Smooth muscle cell (in vitro differentiated cells): ENCODE results near the gene OTUD3. TPM values are rescaled to one million over a fixed set of nuclear protein-coding genes. Genes with fewer than 3 reads are reported as not detected.

Source experiments
- DNase-seq: peaks from one replicate; lab custom pipeline; 2025; ENCODE audit not compliant: unreplicated experiment; lab: John Stamatoyannopoulos, UW
- H2AFZ ChIP-seq: fragments of 200-600 bp; sonication (generic); 2 replicates; pipeline ENCODE4 v1.6.0; 2016; ENCODE audit warnings: antibody characterized with exemption, low read depth, mild to moderate bottlenecking
- H3F3A ChIP-seq: fragments of 200-600 bp; sonication (generic); 2 replicates; pipeline ENCODE4 v1.6.0; 2017; ENCODE audit warnings: antibody characterized with exemption, low read depth
- H3K27ac ChIP-seq: fragments of 200-600 bp; sonication (generic); 2 replicates; pipeline ENCODE4 v1.5.1; 2016; ENCODE audit warnings: low read depth, mild to moderate bottlenecking
- H3K27me3 ChIP-seq: fragments of 200-600 bp; sonication (generic); 2 replicates; pipeline ENCODE4 v1.6.1; 2016; ENCODE audit warnings: low read depth, mild to moderate bottlenecking
- H3K36me3 ChIP-seq: fragments of 200-600 bp; sonication (generic); 2 replicates; pipeline ENCODE4 v1.5.1; 2016; ENCODE audit warnings: low read depth
- H3K4me1 ChIP-seq: fragments of 200-600 bp; sonication (generic); 2 replicates; pipeline ENCODE4 v1.5.1; 2016; ENCODE audit warnings: low read depth
- H3K4me2 ChIP-seq: fragments of 200-600 bp; sonication (generic); 2 replicates; pipeline ENCODE4 v1.6.0; 2016; ENCODE audit warnings: mild to moderate bottlenecking
- H3K4me3 ChIP-seq: fragments of 200-600 bp; sonication (generic); 2 replicates; pipeline ENCODE4 v1.5.1; 2016; ENCODE audit warnings: mild to moderate bottlenecking
- H3K79me2 ChIP-seq: fragments of 200-600 bp; sonication (generic); 2 replicates; pipeline ENCODE4 v1.6.0; 2016; ENCODE audit warnings: low read depth, mild to moderate bottlenecking
- H3K9ac ChIP-seq: fragments of 200-600 bp; sonication (generic); 2 replicates; pipeline ENCODE4 v1.6.0; 2016; ENCODE audit warnings: low read depth
- H3K9me3 ChIP-seq: fragments of 200-600 bp; sonication (generic); replicated peaks from 2 replicates; pipeline ENCODE4 v1.5.1; 2016; ENCODE audit warnings: low read depth
- H4K20me1 ChIP-seq: fragments of 200-600 bp; sonication (generic); 2 replicates; pipeline ENCODE4 v1.6.0; 2016; ENCODE audit warnings: low read depth
- WGBS: methylation state at CpG from one replicate; pipeline ENCODE4 v1.1.7; 2016; ENCODE audit warnings: low lambda C conversion rate; 5-methylcytosine and 5-hydroxymethylcytosine counted together
- polyA plus RNA-seq: library from polyadenylated mRNA; unstranded; fragments of >200 nt; fragmentation: Nextera tagmentation; extraction: Ambion mirVana; gene quantifications from 2 replicates; pipeline ENCODE4 v1.2.1, GENCODE V29; 2016
- total RNA-seq: library from RNA; depleted of rRNA; stranded (reverse); fragments of >200 nt; gene quantifications from 2 replicates; pipeline ENCODE4 v1.2.3, GENCODE V29; 2014
- TF ChIP-seq, protein P1 (sequence below): fragments of 200-600 bp; sonication (generic); IDR thresholded peaks from 2 replicates; pipeline ENCODE4 v1.5.1; 2017; ENCODE audit warnings: borderline replicate concordance, mild to moderate bottlenecking, antibody characterized with exemption; ENCODE audit not compliant: insufficient read depth, poor library complexity, severe bottlenecking

OTUD3 gene
- total and polyA plus RNA-seq, 2 experiments from 2014 or later, result 2.6 to 9.9 TPM

DNA sequence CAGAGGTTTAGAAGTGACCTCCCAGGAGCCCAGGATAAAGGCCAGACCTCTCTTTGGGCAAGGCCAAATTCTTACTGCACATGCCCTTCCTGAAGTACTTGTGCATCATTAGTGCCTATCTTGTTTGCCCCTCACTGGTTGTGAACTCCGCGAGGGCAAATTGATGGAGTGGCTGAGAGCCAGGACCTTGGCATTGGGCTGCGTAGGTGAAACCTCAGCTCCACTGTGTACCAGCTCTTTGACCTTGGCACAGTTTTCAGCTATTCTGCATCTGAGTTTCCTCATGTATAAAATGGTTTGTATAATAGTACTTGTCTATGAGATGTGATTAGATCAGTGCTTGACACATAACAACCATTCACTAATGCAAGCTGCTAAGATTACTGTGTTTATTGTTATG is 11.5 kb downstream of the OTUD3 start:
- Histone ChIP-seq H3F3A (peaks cover 8% of the 10 kb centered on the region), H3K4me3 (no peak overlapping the region), H3K27me3 (no peaks in the 10 kb centered on the region), H3K9me3 (no peaks in the 10 kb centered on the region), H2AFZ (no peak overlapping the region), H3K4me2 (no peak overlapping the region), H3K27ac (no peak overlapping the region), H4K20me1 (peaks cover 61% of the 10 kb centered on the region), H3K9ac (no peak overlapping the region), H3K79me2 (peaks cover 23% of the 10 kb centered on the region), H3K4me1 (no peaks in the 10 kb centered on the region), H3K36me3 (peaks cover 2% of the 10 kb centered on the region)
- TF ChIP-seq, protein P1, sequence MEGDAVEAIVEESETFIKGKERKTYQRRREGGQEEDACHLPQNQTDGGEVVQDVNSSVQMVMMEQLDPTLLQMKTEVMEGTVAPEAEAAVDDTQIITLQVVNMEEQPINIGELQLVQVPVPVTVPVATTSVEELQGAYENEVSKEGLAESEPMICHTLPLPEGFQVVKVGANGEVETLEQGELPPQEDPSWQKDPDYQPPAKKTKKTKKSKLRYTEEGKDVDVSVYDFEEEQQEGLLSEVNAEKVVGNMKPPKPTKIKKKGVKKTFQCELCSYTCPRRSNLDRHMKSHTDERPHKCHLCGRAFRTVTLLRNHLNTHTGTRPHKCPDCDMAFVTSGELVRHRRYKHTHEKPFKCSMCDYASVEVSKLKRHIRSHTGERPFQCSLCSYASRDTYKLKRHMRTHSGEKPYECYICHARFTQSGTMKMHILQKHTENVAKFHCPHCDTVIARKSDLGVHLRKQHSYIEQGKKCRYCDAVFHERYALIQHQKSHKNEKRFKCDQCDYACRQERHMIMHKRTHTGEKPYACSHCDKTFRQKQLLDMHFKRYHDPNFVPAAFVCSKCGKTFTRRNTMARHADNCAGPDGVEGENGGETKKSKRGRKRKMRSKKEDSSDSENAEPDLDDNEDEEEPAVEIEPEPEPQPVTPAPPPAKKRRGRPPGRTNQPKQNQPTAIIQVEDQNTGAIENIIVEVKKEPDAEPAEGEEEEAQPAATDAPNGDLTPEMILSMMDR, result no peak
- no peak for DNase-seq
- WGBS, result 99% methylated on average over 3 of the region's 3 CpGs

DNA sequence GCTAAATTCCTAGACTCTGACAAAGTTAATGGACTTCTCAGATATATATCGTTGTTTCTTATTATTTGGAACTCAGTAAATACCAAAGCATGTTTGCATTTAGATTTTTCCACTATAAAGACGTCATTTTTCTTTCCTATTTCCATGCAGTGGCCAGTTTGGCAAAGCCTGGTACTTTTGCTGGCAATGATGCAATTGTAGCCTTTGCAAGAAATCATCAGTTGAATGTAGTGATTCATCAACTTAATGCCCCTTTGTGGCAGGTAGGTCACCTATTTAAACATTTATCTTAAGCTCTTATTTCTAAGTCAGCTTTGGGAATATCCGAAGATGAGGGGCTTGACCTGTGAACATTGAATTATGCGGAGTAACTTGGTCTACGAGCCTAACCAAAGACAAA is 12.0 kb downstream of the OTUD3 start:
- H4K20me1 ChIP-seq, result peaks cover 55% of the 10 kb centered on the region
- DNase-seq, result no peak
- WGBS, result 95% methylated on average over 5 of the region's 5 CpGs

DNA sequence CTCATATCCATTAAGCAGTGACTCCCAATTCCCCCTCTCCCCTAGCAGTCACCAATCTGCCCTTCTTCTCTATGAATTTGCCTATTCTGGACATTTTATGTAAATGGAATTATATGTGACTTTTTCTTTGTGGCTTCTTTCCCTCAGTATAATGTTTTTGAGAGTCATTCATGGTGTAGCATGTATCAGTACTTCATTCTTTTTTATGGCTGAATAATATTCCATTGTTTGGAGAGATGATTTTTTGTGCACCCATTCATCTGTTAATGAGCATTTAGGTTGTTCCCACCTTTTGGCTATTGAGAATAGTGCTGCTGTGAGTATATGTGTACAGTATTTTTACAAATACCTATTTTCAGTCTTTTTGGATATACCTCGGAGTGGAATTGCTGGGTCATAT is 19.5 kb downstream of the OTUD3 start:
- Histone ChIP-seq H3K4me1 (no peaks in the 10 kb centered on the region), H3K9me3 (no peaks in the 10 kb centered on the region), H3K79me2 (no peaks in the 10 kb centered on the region), H3K27ac (no peak overlapping the region), H3K4me2 (no peak overlapping the region), H3K4me3 (no peak overlapping the region), H3K36me3 (peaks cover 21% of the 10 kb centered on the region), H3K9ac (no peak overlapping the region), H2AFZ (no peak overlapping the region), H3F3A (no peaks in the 10 kb centered on the region), H4K20me1 (peaks cover 15% of the 10 kb centered on the region), H3K27me3 (no peaks in the 10 kb centered on the region)
- TF ChIP-seq, protein P1, result no peak
- no peak for DNase-seq
- WGBS, result 92% methylated on average over 1 of the region's 1 CpG

More for the DNA sequence above, 12.0 kb downstream of the OTUD3 start:
- Histone ChIP-seq H3K4me3 (no peak overlapping the region), H3K27ac (no peak overlapping the region), H3K9me3 (no peaks in the 10 kb centered on the region), H3K79me2 (peaks cover 18% of the 10 kb centered on the region), H3K27me3 (no peaks in the 10 kb centered on the region), H3K4me2 (no peak overlapping the region), H3K4me1 (no peaks in the 10 kb centered on the region), H2AFZ (no peak overlapping the region), H3K9ac (no peak overlapping the region), H3F3A (peaks cover 8% of the 10 kb centered on the region), H3K36me3 (peaks cover 8% of the 10 kb centered on the region)
- TF ChIP-seq, protein P1, result no peak

DNA sequence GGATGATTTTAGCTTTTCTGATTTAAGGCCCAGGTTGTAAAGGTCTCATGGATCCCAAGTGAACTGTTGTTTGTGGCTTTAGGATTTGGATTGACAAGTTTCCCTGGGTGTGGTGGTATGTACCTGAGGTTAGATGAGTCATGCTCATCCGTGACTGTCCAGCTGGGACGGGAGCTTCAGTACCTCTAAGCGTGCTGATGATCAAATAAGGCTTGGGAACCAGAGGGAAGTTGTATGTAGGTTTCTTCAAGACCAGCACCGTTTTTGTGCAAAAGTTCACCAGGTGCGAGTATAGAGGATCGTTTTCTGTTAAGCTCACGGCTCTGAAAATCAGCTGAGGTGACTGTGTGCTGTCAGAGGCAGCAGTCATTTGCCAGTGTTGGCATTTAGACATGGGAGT is 21.4 kb downstream of the OTUD3 start:
- Histone ChIP-seq H3K27ac (peak overlapping the region; percentile 74), H3K4me1 (no peaks in the 10 kb centered on the region), H2AFZ (no peak overlapping the region), H4K20me1 (peaks cover 7% of the 10 kb centered on the region), H3K27me3 (no peaks in the 10 kb centered on the region), H3K79me2 (no peaks in the 10 kb centered on the region), H3K9ac (peak overlapping the region; percentile 33), H3K4me2 (no peak overlapping the region), H3K4me3 (no peak overlapping the region), H3K36me3 (peaks cover 20% of the 10 kb centered on the region), H3F3A (no peaks in the 10 kb centered on the region), H3K9me3 (no peaks in the 10 kb centered on the region)
- 70% methylated on average over 7 of the region's 7 CpGs for WGBS
- no peak for DNase-seq
- TF ChIP-seq, protein P1, result no peak
